Caco-2 (cell line): ENCODE measurements around the gene SDK2. TPM values are rescaled to one million over a fixed set of nuclear protein-coding genes. Genes with fewer than 3 reads are reported as not detected.

Experiments
- BruUV-seq: library from RNA; stranded (reverse); fragments of 400-500 nt; replicated peaks from 2 replicates; lab custom pipeline; 2021; lab: Mats Ljungman, UMichigan
- CTCF ChIA-PET: fragments of 300-600 bp; sonication (Branson Sonifier 250); formaldehyde crosslinking; loops from one replicate; lab custom pipeline; 2022; ENCODE audit warnings: antibody characterized with exemption; lab: Charles Lee
- POLR2A ChIA-PET: fragments of 300-600 bp; sonication (Branson Sonifier 250); formaldehyde crosslinking; loops from one replicate; lab custom pipeline; 2022; ENCODE audit warnings: antibody characterized with exemption; lab: Charles Lee
- DNase-seq, 2 experiments: peaks; one replicate each; pipeline versions ENCODE4 v3.0.0 to v3.0.0-alpha.2; 2020 to 2022
- H3K27me3 ChIP-seq: replicated peaks from 2 replicates; pipeline ENCODE4 v1.6.0; 2011; ENCODE audit warnings: low read length; ENCODE audit not compliant: control insufficient read depth, insufficient read depth
- H3K36me3 ChIP-seq: 2 replicates; pipeline ENCODE4 v1.5.1; 2011; ENCODE audit warnings: low read length; ENCODE audit not compliant: control insufficient read depth, insufficient read depth
- H3K4me1 ChIP-seq: fragments of 250-450 bp; sonication (Bioruptor Pico); 2 replicates; pipeline ENCODE4 v1.5.1; 2020; ENCODE audit warnings: mild to moderate bottlenecking
- H3K4me3 ChIP-seq: 2 replicates; pipeline ENCODE4 v1.5.1; 2011; ENCODE audit warnings: low read depth, mild to moderate bottlenecking, control low read depth, low read length
- H3K9me3 ChIP-seq: fragments of 250-450 bp; sonication (Bioruptor Pico); 2 replicates; pipeline ENCODE4 v1.5.1; 2020; ENCODE audit warnings: mild to moderate bottlenecking, moderate library complexity
- H3K27ac Mint-ChIP-seq: one replicate; pipeline ENCODE4 v1.8.0; 2022; ENCODE audit warnings: mixed read lengths; ENCODE audit not compliant: unreplicated experiment
- H3K27me3 Mint-ChIP-seq: one replicate; pipeline ENCODE4 v1.8.0; 2022; ENCODE audit warnings: mixed read lengths; ENCODE audit not compliant: insufficient read depth, unreplicated experiment
- H3K36me3 Mint-ChIP-seq: one replicate; pipeline ENCODE4 v1.8.0; 2022; ENCODE audit warnings: mild to moderate bottlenecking, mixed read lengths; ENCODE audit not compliant: insufficient read depth, unreplicated experiment
- H3K4me1 Mint-ChIP-seq: one replicate; pipeline ENCODE4 v1.8.0; 2022; ENCODE audit warnings: low read depth, mixed read lengths; ENCODE audit not compliant: unreplicated experiment
- H3K4me3 Mint-ChIP-seq: one replicate; pipeline ENCODE4 v1.8.0; 2022; ENCODE audit warnings: mild to moderate bottlenecking, moderate library complexity, mixed read lengths; ENCODE audit not compliant: unreplicated experiment
- H3K9me3 Mint-ChIP-seq: one replicate; pipeline ENCODE4 v1.8.0; 2022; ENCODE audit warnings: mixed read lengths; ENCODE audit not compliant: unreplicated experiment
- CTCF ChIP-seq, 2 experiments: fragments of 200-600 bp in 1 of 2; IDR thresholded peaks; 1 replicate in 1 of 2; 2 replicates in 1 of 2; pipeline versions ENCODE4 v1.5.1 to v1.8.0; 2011 to 2022; ENCODE audit warnings: antibody characterized with exemption in 1 of 2, control low read depth in 1 of 2, inconsistent platforms in 1 of 2, low read depth in 1 of 2, low read length in 1 of 2, mild to moderate bottlenecking in 1 of 2, moderate library complexity in 1 of 2; ENCODE audit not compliant: insufficient read depth in 1 of 2, severe bottlenecking in 1 of 2, unreplicated experiment in 1 of 2
- intact Hi-C: fragments of 100-400 bp; cut with micrococcal nuclease; formaldehyde crosslinking; loops from one replicate; pipeline ENCODE4 v1.10.0; 2022; ENCODE audit not compliant: unreplicated experiment
- total RNA-seq: library from RNA; stranded (reverse); gene quantifications from 2 replicates; pipeline ENCODE4 v1.2.3, GENCODE V29; 2022

Gene SDK2
- total RNA-seq, 1 experiment from 2014 or later: 0.09 TPM

GRCh38 chr17:73555199-73555960 lies 88.9 kb downstream of the SDK2 start:
- intact Hi-C loops: no loop called here
- POLR2A ChIA-PET: no interaction called here
- H3K27me3 Mint-ChIP-seq: peaks cover 22% of the 10 kb centered on the region

GRCh38 chr17:73554498-73554897 lies 89.7 kb downstream of the SDK2 start:
- TF ChIP-seq CTCF (IDR thresholded peaks at IDR 0.05; ENCODE audit: insufficient read depth in 1 of 2, low read depth in 1 of 2, low read length in 1 of 2, severe bottlenecking in 1 of 2, unreplicated experiment in 1 of 2): no peak
- ChIA-PET POLR2A (no interaction called here), CTCF (no interaction called here)
- Histone ChIP-seq H3K4me1 (no peaks in the 10 kb centered on the region), H3K36me3 (no peaks in the 10 kb centered on the region), H3K4me3 (no peak overlapping the region), H3K27me3 (peaks cover 3% of the 10 kb centered on the region; the same call in 1 of the 2 replicates), H3K9me3 (no peaks in the 10 kb centered on the region)
- Mint-ChIP-seq H3K9me3 (no peaks in the 10 kb centered on the region), H3K36me3 (no peaks in the 10 kb centered on the region), H3K27me3 (peaks cover 27% of the 10 kb centered on the region), H3K27ac (no peak overlapping the region), H3K4me1 (no peaks in the 10 kb centered on the region), H3K4me3 (no peak overlapping the region)
- intact Hi-C loops: no loop called here
- DNase-seq: no peak
- no TSS peak for BruUV-seq

More at GRCh38 chr17:73555199-73555960, 88.9 kb downstream of the SDK2 start:
- H3K4me1 Mint-ChIP-seq: no peaks in the 10 kb centered on the region
- H3K4me3 Mint-ChIP-seq: no peak overlapping the region
- Histone ChIP-seq H3K27me3 (peaks cover 2% of the 10 kb centered on the region; the same call in 1 of the 2 replicates), H3K4me1 (no peaks in the 10 kb centered on the region), H3K4me3 (no peak overlapping the region), H3K36me3 (no peaks in the 10 kb centered on the region), H3K9me3 (no peaks in the 10 kb centered on the region)
- CTCF ChIA-PET: no interaction called here
- no peaks in the 10 kb centered on the region for H3K36me3 Mint-ChIP-seq
- no peak for DNase-seq
- no peaks in the 10 kb centered on the region for H3K9me3 Mint-ChIP-seq
- no peak overlapping the region for H3K27ac Mint-ChIP-seq
- no TSS peak for BruUV-seq
- TF ChIP-seq CTCF (IDR thresholded peaks at IDR 0.05; ENCODE audit: insufficient read depth in 1 of 2, low read depth in 1 of 2, low read length in 1 of 2, severe bottlenecking in 1 of 2, unreplicated experiment in 1 of 2): no peak

GRCh38 chr17:73553311-73553710 lies 90.9 kb downstream of the SDK2 start:
- BruUV-seq: no TSS peak
- Mint-ChIP-seq H3K36me3 (no peaks in the 10 kb centered on the region), H3K27ac (no peak overlapping the region), H3K9me3 (no peaks in the 10 kb centered on the region), H3K4me3 (no peak overlapping the region), H3K27me3 (peaks cover 35% of the 10 kb centered on the region), H3K4me1 (no peaks in the 10 kb centered on the region)
- Histone ChIP-seq H3K4me3 (no peak overlapping the region), H3K27me3 (peaks cover 3% of the 10 kb centered on the region; the same call in 1 of the 2 replicates), H3K4me1 (no peaks in the 10 kb centered on the region), H3K36me3 (no peaks in the 10 kb centered on the region), H3K9me3 (no peaks in the 10 kb centered on the region)
- no peak for TF ChIP-seq CTCF (IDR thresholded peaks at IDR 0.05; ENCODE audit: insufficient read depth in 1 of 2, low read depth in 1 of 2, low read length in 1 of 2, severe bottlenecking in 1 of 2, unreplicated experiment in 1 of 2)
- no peak for DNase-seq
- CTCF ChIA-PET: no interaction called here
- intact Hi-C loops: no loop called here
- POLR2A ChIA-PET: no interaction called here
